Activated T-cell treated with anti-CD3 and anti-CD28 coated beads, Interleukin-2, amount 50 U/mL, for 48 hours (primary cell): Measurements from ENCODE around the gene PSMD2.

ENCODE experiments used
- DNase-seq, 2 experiments: peaks; one replicate each; pipeline ENCODE4 v3.0.0-alpha.2; 2020

Gene PSMD2

DNA sequence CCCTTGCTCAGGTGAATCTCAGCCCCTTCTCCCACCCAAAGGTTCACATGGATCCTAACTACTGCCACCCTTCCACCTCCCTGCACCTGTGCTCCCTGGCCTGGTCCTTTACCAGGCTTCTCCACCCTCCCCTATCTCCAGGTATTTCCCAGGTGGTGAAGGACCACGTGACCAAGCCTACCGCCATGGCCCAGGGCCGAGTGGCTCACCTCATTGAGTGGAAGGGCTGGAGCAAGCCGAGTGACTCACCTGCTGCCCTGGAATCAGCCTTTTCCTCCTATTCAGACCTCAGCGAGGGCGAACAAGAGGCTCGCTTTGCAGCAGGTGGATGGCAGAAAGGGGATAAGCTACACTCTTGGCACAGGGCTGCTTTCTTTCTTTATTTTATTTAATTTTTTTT, 42.9 kb downstream of the PSMD2 start:
- no peak for DNase-seq

DNA sequence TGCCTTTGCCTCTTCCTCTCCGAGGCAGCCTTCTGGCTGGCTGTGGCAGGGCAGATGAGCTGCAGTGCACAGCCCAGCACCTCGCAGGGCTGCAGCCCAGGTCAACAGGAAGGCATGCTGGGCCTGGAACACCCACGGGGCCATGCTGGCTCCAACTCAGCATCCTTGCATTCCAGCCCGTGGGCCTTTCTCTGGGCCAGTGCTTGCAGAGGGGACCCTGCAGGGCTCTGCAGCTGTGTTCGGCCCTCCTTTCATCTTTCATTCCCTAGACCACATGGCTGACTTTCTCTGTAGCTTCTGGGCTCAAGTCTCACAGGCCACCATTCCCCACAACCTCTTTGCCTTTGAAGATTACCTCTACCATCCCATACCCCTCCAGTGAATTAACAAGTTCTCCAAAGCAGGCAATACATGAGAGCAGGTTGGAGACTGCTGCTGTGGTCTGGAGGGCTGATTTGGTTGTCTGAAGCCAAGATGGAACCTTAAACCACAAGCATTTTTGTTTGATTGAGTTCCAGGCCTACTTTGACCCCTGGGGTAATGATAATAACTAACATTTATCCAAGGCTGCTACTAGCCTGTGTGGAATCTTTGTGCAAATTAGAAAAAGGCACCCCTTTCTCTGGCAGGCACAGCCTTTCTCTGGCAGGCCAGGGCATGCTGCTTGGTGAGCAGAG, 44.3 kb downstream of the PSMD2 start:
- no peak for DNase-seq

DNA sequence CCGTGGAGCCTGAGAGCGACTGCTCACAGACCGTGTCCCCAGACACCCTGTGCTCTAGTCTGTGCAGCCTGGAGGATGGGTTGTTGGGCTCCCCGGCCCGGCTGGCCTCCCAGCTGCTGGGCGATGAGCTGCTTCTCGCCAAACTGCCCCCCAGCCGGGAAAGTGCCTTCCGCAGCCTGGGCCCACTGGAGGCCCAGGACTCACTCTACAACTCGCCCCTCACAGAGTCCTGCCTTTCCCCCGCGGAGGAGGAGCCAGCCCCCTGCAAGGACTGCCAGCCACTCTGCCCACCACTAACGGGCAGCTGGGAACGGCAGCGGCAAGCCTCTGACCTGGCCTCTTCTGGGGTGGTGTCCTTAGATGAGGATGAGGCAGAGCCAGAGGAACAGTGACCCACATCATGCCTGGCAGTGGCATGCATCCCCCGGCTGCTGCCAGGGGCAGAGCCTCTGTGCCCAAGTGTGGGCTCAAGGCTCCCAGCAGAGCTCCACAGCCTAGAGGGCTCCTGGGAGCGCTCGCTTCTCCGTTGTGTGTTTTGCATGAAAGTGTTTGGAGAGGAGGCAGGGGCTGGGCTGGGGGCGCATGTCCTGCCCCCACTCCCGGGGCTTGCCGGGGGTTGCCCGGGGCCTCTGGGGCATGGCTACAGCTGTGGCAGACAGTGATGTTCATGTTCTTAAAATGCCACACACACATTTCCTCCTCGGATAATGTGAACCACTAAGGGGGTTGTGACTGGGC, 45.7 kb downstream of the PSMD2 start:
- DNase-seq: no peak

DNA sequence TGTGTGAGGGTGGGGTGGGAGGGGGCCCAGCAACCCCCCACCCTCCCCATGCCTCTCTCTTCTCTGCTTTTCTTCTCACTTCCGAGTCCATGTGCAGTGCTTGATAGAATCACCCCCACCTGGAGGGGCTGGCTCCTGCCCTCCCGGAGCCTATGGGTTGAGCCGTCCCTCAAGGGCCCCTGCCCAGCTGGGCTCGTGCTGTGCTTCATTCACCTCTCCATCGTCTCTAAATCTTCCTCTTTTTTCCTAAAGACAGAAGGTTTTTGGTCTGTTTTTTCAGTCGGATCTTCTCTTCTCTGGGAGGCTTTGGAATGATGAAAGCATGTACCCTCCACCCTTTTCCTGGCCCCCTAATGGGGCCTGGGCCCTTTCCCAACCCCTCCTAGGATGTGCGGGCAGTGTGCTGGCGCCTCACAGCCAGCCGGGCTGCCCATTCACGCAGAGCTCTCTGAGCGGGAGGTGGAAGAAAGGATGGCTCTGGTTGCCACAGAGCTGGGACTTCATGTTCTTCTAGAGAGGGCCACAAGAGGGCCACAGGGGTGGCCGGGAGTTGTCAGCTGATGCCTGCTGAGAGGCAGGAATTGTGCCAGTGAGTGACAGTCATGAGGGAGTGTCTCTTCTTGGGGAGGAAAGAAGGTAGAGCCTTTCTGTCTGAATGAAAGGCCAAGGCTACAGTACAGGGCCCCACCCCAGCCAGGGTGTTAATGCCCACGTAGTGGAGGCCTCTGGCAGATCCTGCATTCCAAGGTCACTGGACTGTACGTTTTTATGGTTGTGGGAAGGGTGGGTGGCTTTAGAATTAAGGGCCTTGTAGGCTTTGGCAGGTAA, 46.5 kb downstream of the PSMD2 start:
- no peak for DNase-seq

DNA sequence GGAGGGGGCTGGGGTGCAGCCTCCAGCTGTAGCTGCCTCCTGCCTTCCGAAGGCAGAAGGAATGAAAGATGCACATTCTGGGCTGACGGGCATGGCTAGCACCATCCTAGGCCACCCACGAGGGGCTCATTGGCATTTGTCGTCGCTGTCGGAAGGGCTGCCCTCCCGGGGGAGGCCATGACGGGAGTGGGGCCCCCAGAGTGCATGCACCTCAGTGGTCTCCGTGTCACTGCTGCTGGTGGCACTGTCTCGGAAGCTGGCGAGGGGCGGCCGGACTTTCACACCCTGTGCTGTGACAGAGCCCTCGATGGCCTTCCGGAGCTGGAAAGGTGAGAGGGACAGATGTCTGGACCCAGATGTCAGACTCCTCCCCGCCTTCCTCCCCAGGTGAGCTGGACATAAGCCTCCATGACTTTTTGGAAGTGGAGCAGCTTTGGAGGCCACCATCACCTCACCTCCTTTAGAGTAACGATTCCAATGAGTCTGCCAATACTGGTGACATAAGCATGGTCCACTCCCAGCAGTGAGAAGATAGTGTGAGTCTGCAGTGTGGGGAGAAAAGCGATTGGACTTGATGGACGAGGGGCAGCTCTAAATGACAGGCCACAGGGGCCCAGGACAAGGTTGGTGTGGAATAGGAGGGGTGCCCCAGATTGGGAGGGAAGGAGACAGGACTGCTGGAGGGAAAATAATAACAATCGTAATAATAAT, 47.6 kb downstream of the PSMD2 start:
- no peak for DNase-seq

DNA sequence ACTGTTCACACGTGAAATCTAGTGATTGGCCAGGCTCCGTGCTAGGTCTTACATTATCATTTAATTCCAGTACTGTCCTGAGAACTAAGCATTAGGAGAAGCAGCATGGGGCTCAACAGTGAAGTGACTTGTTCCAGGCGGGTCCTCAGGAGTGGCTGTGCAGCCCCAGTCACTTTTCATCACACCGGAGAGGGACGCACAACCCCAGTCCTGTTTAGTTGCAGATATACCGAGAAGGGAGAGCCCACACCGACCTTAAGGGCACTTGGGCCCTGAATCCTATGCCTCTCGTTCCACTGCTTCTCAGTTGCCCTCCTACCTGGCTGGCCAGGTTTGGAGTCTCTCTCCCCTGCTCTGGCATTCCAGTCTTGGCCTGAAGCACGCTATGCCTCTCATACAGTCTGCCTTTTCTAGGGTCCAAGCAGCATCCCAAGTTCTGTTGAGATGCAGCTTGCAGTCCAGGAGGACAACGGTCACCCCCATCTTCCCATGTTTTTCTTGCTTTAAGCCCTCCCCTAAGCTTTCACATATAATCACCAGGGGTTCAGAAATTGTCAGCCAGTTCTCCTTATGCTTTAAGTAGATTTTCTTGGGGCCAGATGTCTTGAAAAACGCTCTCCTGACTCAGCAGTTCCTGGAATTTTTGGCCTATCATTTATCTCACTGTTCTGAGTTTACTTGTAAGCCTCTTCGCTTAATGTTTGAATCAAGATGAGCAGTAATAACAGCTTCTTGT, 48.4 kb downstream of the PSMD2 start:
- DNase-seq: no peak

DNA sequence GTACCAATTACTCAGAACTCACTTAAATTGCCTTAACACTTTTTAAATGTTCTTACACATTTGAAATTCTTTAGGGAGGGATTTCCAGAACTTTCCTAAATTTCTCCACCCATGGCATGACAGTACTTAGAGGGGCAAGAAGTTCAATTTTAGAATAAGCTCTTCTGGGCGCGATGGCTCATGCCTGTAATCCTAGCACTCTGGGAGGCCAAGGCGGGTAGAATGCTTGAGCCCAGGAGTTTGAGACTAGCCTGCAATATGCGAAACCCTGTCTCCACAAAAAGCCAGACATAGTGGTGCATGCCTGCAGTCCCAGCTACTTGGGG, 49.0 kb downstream of the PSMD2 start:
- DNase-seq: no peak

DNA sequence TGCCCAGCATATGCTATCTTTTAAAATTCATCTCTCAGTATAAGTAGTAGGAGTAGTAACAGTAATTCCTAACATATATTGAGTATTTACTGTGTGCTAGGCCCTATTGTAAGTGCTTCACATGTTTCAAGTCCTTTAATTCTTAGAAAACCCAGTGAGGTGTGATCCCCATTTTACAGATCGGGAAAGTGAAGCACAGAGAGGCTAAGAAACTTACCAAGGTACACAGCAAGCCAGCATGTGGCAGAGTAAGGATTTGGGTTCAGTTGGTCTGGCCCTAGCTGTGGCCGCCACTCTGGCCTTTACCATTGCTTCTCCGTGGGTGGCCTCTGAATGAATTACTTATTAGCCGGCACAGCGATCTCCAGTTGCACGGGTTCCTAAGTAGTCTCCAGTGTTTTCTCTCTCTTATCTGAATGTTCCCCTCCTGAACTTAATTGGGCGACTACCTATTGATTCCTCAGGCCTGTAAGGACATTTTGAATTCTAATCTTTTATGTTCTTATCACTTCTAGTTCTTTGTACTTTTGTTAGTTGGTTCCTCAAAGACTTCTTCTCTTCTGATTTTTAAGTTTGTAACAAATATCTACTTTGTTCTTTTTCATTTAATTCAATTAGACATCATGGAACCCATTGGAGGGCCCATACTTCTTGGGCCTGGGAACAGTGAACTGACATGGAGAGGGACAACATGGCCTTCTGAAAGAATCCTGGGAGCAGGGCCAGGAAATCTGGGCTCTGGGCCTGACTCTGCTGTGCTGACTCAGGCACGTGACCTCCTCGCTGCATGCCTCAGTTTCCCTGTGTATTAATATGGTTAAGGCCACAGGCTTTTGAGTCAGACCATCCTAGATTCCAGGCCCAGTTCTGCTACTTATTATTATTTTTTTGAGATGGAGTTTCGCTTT, 50.8 kb downstream of the PSMD2 start:
- DNase-seq: no peak

DNA sequence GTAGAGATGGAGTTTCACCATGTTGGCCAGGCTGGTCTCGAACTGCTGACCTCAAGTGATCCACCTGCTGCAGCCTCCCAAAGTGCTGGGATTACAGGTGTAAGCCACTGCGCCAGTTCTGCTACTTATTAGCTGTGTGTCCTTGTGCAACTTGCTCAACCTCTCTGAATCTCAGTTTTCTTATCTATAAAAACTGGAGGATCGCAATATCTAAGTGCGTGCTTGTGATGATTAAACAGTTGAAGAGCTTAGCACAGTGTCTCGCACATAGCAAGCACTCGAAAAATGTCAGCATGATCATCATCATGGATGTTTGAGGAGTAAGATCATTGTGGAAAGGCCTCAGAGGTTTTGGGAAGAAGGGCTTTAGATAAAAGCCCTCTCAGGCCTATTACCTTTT, 51.6 kb downstream of the PSMD2 start:
- DNase-seq: no peak

DNA sequence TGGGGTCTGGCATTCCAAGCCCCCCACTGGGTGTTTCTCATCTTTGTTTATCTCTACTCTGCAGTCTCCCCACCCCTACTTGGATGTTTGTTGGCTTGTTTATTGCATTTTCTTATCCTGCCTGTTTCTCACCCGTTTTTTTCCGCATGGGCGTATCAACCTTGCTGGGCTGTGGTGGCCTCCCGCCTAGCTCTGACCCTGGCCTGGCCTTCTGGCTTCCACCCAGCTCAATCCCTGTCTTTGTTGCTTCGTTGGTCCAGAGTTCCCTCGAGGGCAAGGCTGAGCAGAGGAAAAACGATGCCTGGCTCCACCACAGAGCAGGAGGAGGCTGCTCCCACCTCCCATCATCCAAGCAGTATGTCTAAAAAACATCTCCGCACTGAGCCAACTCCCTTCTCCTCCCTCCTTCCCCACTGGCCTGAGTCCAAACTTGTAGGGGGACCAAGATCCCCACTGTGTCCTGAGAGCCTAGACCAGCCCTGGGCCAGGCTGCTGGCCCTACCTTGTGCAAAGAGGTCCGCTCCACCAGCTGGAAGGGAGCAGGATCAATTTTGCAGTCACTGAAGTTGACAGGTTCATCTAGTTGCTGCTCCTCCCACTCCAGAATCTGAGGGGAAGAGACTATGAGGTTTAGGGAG, 52.6 kb downstream of the PSMD2 start:
- DNase-seq: no peak

DNA sequence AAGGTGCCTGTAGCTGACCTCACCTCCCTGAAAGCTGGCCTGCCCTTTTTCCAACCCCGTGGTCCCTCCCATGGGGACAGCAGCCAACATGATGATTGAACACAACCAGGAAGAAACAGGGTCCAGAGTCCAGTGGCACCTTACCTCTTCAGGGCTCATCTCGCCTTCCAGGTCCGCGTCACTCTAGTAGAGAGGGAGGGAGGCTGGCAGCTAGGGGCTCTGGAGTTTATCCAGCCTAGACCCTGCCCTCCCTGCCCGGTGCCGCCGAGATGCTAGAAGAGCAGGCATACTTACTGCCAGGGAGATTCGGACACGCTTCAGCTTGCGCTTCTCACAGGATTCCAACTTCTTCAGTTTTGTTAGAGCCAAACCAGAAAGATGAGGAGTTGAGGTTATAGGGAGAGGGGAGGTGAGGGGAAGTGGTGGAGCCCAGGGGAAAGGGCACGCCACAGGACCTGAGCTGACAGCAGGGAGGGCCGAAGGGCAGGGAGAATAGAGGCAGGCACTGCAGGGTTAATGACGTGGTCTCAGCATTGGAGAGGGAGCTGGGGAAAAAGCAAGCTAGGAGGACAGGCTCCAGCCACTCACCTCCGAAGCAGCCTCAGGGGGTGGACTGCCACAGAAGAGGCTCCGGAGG, 53.2 kb downstream of the PSMD2 start:
- DNase-seq: no peak

DNA sequence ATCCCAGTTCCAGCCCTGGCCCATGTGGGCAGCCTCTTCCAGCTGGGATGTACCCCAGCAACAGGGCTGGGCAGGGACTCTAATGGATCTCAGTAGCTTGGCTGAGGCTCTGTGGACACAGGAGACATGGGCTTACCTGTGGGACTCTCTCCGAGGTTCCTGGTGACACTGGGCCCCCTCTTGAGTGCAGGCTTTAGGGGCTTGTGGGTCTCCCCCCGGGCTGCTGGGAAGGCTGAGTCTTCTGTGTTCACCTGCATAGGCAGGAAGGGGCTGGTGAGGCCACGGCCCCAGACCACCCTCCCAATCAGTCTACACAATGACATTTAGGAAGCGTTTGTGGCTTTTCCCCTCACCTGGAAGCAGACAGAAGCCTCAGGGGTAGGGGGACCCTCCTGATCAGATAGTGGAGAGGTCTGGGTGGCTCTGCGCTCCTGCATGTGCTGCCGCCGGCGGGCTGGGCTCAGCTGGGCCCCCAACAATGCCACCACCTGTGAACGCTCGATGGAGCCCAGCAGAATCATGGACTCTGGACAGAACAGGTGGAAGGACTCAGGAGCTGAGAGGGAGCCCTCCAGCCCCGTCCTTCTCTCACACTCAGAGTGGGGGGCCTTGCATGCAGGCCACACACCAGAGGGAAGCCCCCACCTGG, 54.0 kb downstream of the PSMD2 start:
- DNase-seq: no peak

DNA sequence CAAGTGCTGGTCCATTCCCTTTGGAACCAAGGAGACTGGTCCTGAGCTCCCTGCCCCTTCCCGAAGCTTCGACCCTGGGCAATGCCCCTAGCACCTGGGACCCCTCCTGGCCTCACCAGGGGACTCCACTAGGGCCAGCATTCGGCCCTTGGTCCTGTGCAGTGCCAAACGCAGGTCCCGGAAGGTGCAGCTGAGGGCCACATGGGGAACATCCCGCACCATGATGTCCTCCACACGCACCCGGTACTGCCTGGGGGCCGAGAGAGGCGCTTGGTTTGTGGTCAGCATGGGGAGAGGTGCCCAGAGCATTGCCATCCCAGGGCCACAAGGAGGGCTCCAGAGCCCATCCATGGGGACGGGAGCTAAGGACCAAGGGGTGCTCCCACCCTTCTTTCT, 54.5 kb downstream of the PSMD2 start:
- DNase-seq: no peak

DNA sequence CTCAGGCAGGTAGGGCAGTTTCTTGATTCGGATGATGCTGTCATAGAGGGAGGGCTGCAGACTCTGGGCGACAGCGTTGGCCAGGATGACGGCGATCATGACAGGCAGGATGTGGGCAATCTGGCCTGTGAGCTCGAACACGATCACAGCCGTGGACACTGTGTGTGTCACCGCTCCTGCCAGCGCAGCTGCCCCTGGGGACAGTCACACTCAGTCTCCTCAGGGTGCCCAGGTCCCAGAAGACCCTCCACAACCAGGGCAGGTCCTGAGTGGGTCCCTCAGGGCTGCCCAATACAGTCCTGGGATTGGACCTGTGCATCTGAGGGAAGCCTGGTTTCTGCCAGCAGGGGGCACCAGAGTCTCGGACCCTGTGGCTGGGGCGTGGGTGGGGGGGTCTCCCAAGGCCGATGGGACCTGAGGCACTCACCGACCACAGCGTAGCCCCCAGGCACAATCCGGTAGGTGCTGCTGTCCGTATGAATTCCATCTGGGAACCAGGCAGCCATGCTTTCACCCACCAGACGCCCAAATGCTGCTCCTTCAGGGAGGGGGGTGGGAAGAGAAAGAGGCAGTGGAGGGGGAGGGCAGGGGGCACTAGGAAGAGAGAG, 55.2 kb downstream of the PSMD2 start:
- DNase-seq: peak; percentile 79 to 81

DNA sequence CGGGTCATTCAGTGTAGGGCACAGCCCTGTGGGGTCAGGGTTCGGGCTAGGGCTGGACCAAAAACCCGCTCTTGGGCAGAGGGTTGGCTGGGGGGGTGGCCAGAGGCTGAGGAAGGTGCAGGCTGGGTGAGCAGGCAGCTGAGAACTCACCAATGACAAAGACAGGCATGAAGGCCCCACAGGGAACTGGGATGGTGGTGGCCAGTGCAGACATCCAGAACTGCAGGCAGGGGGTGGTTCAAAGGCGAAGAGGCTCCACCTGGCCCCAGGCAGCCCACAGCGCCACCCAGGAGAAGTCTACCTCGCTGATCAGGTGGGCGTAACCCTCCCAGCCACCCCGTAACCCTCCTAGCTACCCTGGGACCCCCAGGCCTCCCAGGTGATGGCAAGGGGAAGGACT, 55.7 kb downstream of the PSMD2 start:
- DNase-seq: no peak

DNA sequence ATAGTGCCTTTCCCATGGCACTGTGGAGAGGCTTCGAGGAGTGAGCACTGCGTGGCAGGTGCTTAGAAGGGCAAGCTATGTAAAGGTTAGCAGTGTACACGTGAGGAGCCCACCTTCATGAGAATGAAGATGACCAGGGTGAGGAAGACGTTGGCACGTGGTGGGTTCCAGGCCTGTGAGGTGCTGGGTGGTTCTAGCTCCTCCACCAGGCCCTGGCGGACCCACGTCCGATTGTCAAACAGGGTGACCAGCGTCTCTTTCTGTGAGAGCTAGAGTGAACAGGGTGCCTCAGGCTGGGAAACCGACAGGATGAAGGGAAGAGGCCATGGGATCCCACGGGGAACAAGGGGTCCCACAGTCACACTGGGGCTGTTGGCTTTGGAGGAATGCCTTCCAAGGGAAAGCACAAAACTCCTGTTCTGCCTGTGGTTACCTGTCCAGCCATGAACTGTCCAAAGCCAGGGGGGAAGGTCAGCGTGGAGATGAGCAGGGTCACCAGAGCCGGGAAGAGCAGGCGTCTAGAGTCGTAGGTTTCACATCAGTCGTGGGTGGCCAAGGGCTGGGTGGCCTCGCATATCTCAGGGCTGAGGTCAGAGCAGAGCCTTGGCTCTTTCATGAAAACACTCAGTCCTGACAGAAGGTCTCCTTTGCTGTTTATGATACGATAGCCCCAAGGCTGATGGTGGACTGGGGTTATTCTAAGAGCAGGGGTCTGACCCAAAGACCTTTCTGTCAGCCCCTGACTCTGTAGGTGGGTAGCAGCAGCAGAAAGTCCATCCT, 56.4 kb downstream of the PSMD2 start:
- DNase-seq: no peak

DNA sequence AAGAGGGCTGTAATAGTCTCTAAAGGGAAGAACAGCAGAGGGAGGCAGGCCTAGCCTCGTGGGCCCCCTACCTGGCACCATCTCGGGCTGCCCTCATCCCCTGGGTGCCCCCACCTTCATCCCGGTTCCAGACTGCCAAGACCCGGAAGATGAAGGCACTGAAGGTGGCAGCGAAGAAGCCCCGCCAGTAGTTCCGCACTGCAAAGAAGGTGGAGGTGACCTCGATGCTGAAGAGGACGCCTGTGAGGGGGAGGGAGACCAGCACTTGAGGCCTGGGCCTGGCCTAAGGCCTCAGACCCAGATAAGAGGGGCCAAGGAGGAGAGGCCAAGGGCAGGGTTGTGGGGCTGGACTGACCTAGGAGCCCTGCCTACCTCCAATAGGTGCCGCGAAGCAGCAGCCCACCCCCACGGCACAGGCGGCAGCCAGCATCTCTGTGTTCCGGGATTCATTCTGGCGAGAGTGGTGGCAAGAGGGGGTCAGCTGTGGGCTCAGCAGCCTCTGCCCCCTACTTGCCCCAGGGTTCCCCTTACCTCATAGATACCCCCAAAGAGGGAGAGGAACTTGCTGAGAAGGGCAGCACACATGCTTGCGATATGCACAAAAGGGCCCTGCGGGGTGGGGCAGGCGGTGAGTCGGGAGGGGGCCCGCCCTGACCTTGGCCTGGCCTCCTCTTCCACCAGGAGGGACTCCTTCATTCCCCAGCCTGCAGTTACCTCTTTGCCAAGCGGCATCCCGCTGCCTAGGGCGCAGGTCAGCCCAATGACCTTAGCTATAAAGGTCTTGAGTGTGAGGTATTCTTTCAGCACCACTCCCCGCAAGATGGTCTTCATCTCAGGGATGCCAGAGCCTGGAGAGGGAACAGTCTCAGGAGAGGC, 58.4 kb downstream of the PSMD2 start:
- no peak for DNase-seq
